H9 (cell line): ENCODE data around the gene HS3ST3B1. TPM values are rescaled to one million over a fixed set of nuclear protein-coding genes. Genes with fewer than 3 reads are reported as not detected.

Experiments used
- DNase-seq: peaks from one replicate; pipeline ENCODE4 v3.0.0-alpha.2; 2017
- H2AFZ ChIP-seq: one replicate; pipeline ENCODE4 v1.6.1; 2013; ENCODE audit warnings: mild to moderate bottlenecking, low read length, control low read depth, moderate library complexity
- H2AK5ac ChIP-seq: 2 replicates; pipeline ENCODE4 v1.6.1; 2013; ENCODE audit warnings: low read length, control low read depth, mixed read lengths; ENCODE audit not compliant: insufficient read length
- H2BK120ac ChIP-seq: one replicate; pipeline ENCODE4 v1.6.1; 2013; ENCODE audit warnings: low read depth, mild to moderate bottlenecking, low read length, control low read depth, inconsistent platforms; ENCODE audit not compliant: poor library complexity, severe bottlenecking
- H2BK12ac ChIP-seq: 2 replicates; pipeline ENCODE4 v1.6.1; 2013; ENCODE audit warnings: low read length, control low read depth, mixed read lengths, low read depth; ENCODE audit not compliant: insufficient read length
- H2BK15ac ChIP-seq: 2 replicates; pipeline ENCODE4 v1.6.1; 2013; ENCODE audit warnings: low read depth, low read length, control low read depth
- H2BK20ac ChIP-seq: one replicate; pipeline ENCODE4 v1.6.1; 2013; ENCODE audit warnings: low read depth, mild to moderate bottlenecking, low read length, control low read depth, inconsistent platforms; ENCODE audit not compliant: poor library complexity, severe bottlenecking
- H2BK5ac ChIP-seq: 2 replicates; pipeline ENCODE4 v1.6.1; 2013; ENCODE audit warnings: low read length, control low read depth, mixed read lengths; ENCODE audit not compliant: insufficient read length
- H3K14ac ChIP-seq: 2 replicates; pipeline ENCODE4 v1.6.1; 2013; ENCODE audit warnings: low read length, control low read depth; ENCODE audit not compliant: insufficient read depth
- H3K18ac ChIP-seq: 2 replicates; pipeline ENCODE4 v1.6.1; 2013; ENCODE audit warnings: low read depth, mild to moderate bottlenecking, mixed read lengths, low read length, control low read depth; ENCODE audit not compliant: insufficient read length
- H3K23ac ChIP-seq: 2 replicates; pipeline ENCODE4 v1.6.1; 2013; ENCODE audit warnings: low read length, control low read depth, mixed read lengths, low read depth; ENCODE audit not compliant: insufficient read length
- H3K23me2 ChIP-seq: 2 replicates; pipeline ENCODE4 v1.6.1; 2013; ENCODE audit warnings: low read depth, mild to moderate bottlenecking, mixed read lengths, low read length, control low read depth; ENCODE audit not compliant: insufficient read length, poor library complexity, severe bottlenecking
- H3K27ac ChIP-seq: 2 replicates; pipeline ENCODE4 v1.5.1; 2013; ENCODE audit warnings: low read length, control low read depth, mixed read lengths, low read depth; ENCODE audit not compliant: insufficient read length
- H3K27me3 ChIP-seq: 2 replicates; pipeline ENCODE4 v1.6.1; 2013; ENCODE audit warnings: low read length, control low read depth, inconsistent platforms; ENCODE audit not compliant: insufficient read depth
- H3K4ac ChIP-seq: 2 replicates; pipeline ENCODE4 v1.6.1; 2013; ENCODE audit warnings: low read depth, mild to moderate bottlenecking, control low read depth, inconsistent platforms, low read length, moderate library complexity
- H3K4me1 ChIP-seq: 2 replicates; pipeline ENCODE4 v1.6.1; 2013; ENCODE audit warnings: low read length, control low read depth, inconsistent platforms; ENCODE audit not compliant: insufficient read depth
- H3K4me2 ChIP-seq: 2 replicates; pipeline ENCODE4 v1.6.1; 2013; ENCODE audit warnings: low read length, control low read depth, mixed read lengths; ENCODE audit not compliant: insufficient read length, insufficient read depth
- H3K56ac ChIP-seq: 2 replicates; pipeline ENCODE4 v1.6.1; 2013; ENCODE audit warnings: low read depth, mild to moderate bottlenecking, mixed read lengths, low read length, control low read depth; ENCODE audit not compliant: insufficient read length
- H3K79me1 ChIP-seq: 2 replicates; pipeline ENCODE4 v1.6.1; 2013; ENCODE audit warnings: low read depth, mild to moderate bottlenecking, moderate library complexity, low read length, control low read depth, inconsistent platforms; ENCODE audit not compliant: insufficient read depth, poor library complexity, severe bottlenecking
- H3K79me2 ChIP-seq: 2 replicates; pipeline ENCODE4 v1.6.1; 2013; ENCODE audit warnings: low read length, control low read depth, inconsistent platforms; ENCODE audit not compliant: insufficient read depth
- H3K9ac ChIP-seq: 2 replicates; pipeline ENCODE4 v1.6.1; 2013; ENCODE audit warnings: low read length, control low read depth, mixed read lengths; ENCODE audit not compliant: insufficient read length; ENCODE audit errors: extremely low read depth
- H3K9me3 ChIP-seq: one replicate; pipeline ENCODE4 v1.6.1; 2013; ENCODE audit warnings: low read depth, low read length, inconsistent platforms; ENCODE audit not compliant: control insufficient read depth
- H3T11ph ChIP-seq: one replicate; pipeline ENCODE4 v1.6.1; 2013; ENCODE audit warnings: mild to moderate bottlenecking, low read length, control low read depth, inconsistent platforms
- H4K20me1 ChIP-seq: one replicate; pipeline ENCODE4 v1.6.1; 2013; ENCODE audit not compliant: control insufficient read depth, insufficient read length, insufficient read depth
- H4K5ac ChIP-seq: 2 replicates; pipeline ENCODE4 v1.6.1; 2013; ENCODE audit warnings: low read depth, mild to moderate bottlenecking, mixed read lengths, low read length, control low read depth; ENCODE audit not compliant: insufficient read length
- H4K8ac ChIP-seq: replicated peaks from 2 replicates; pipeline ENCODE4 v1.6.1; 2013; ENCODE audit warnings: low read length, control low read depth, mixed read lengths, low read depth; ENCODE audit not compliant: insufficient read length
- H4K91ac ChIP-seq: 2 replicates; pipeline ENCODE4 v1.6.1; 2013; ENCODE audit warnings: low read depth, mild to moderate bottlenecking, moderate library complexity, mixed read lengths, low read length, control low read depth; ENCODE audit not compliant: insufficient read length
- H3K27ac Mint-ChIP-seq, 3 experiments: 2 replicates in 2 of 3; 3 replicates in 1 of 3; pipeline ENCODE4 v1.8.0; 2020 to 2021; ENCODE audit warnings: mixed read lengths in 3 of 3, mild to moderate bottlenecking in 1 of 3, moderate library complexity in 1 of 3
- H3K27me3 Mint-ChIP-seq: 2 replicates; pipeline ENCODE4 v1.8.0; 2021; ENCODE audit warnings: low read depth, mild to moderate bottlenecking, moderate library complexity, mixed read lengths
- H3K36me3 Mint-ChIP-seq, 3 experiments: 2 replicates in 2 of 3; 3 replicates in 1 of 3; pipeline ENCODE4 v1.8.0; 2020 to 2021; ENCODE audit warnings: low read depth in 3 of 3, mixed read lengths in 3 of 3; ENCODE audit not compliant: insufficient read depth in 1 of 3
- H3K4me1 Mint-ChIP-seq, 2 experiments: 2 replicates each; pipeline ENCODE4 v1.8.0; 2020; ENCODE audit warnings: mixed read lengths in 2 of 2
- H3K4me3 Mint-ChIP-seq, 2 experiments: 2 replicates in 1 of 2; 3 replicates in 1 of 2; pipeline ENCODE4 v1.8.0; 2020 to 2021; ENCODE audit warnings: mild to moderate bottlenecking in 2 of 2, mixed read lengths in 2 of 2, moderate library complexity in 1 of 2
- H3K9me3 Mint-ChIP-seq, 2 experiments: 2 replicates in 1 of 2; 3 replicates in 1 of 2; pipeline ENCODE4 v1.8.0; 2020; ENCODE audit warnings: mild to moderate bottlenecking in 2 of 2, mixed read lengths in 2 of 2, moderate library complexity in 1 of 2
- CTCF ChIP-seq: fragments of 200-600 bp; sonication (generic); conservative IDR thresholded peaks from 3 replicates; pipeline ENCODE4 v1.8.0; 2021; ENCODE audit warnings: antibody characterized with exemption, mild to moderate bottlenecking
- WGBS: extraction: QIAGEN DNeasy Blood & Tissue Kit; methylation state at CpG from one replicate; pipeline ENCODE4 v1.1.7; 2013; ENCODE audit warnings: missing lambda C conversion rate, low lambda C conversion rate, mixed read lengths; ENCODE audit not compliant: insufficient read length; ENCODE audit errors: extremely low coverage; 5-methylcytosine and 5-hydroxymethylcytosine counted together
- total RNA-seq: library from RNA; stranded (reverse); gene quantifications from 2 replicates; pipeline ENCODE4 v1.2.1, GENCODE V29; 2021

Gene HS3ST3B1
- total RNA-seq, 1 experiment from 2014 or later, result 2.8 TPM

GRCh38 chr17:14374268-14374667 is 73.4 kb downstream of the HS3ST3B1 start:
- H3K23me2 ChIP-seq, result no peaks in the 10 kb centered on the region
- H2BK20ac ChIP-seq, result no peak overlapping the region
- no peak overlapping the region for H3K4ac ChIP-seq
- H4K91ac ChIP-seq, result no peak overlapping the region
- H3K18ac ChIP-seq, result no peak overlapping the region
- H4K5ac ChIP-seq, result no peak overlapping the region
- H4K20me1 ChIP-seq, result no peaks in the 10 kb centered on the region
- H2AK5ac ChIP-seq, result no peak overlapping the region
- H2BK15ac ChIP-seq, result no peak overlapping the region
- no peak overlapping the region for H3K23ac ChIP-seq
- no peak overlapping the region for H3K4me2 ChIP-seq
- no peak overlapping the region for H4K8ac ChIP-seq
- no peak overlapping the region for H2BK12ac ChIP-seq
- no peaks in the 10 kb centered on the region for H3K27me3 ChIP-seq
- H3K27ac ChIP-seq, result no peak overlapping the region
- H3K27me3 Mint-ChIP-seq, result no peaks in the 10 kb centered on the region
- no peak overlapping the region for H3K27ac Mint-ChIP-seq
- no peaks in the 10 kb centered on the region for H3K9me3 ChIP-seq
- no peak overlapping the region for H2BK120ac ChIP-seq
- no peak overlapping the region for H3T11ph ChIP-seq
- H3K14ac ChIP-seq, result no peak overlapping the region
- H3K4me1 ChIP-seq, result no peaks in the 10 kb centered on the region
- no peaks in the 10 kb centered on the region; a peak in 1 of 5 replicates for H3K9me3 Mint-ChIP-seq
- no peak overlapping the region for H3K56ac ChIP-seq
- H3K4me1 Mint-ChIP-seq, result peaks cover 6 to 8% of the 10 kb centered on the region in 2 experiments
- no peak overlapping the region for H3K9ac ChIP-seq
- no peak for TF ChIP-seq CTCF
- H2AFZ ChIP-seq, result no peak overlapping the region
- no peaks in the 10 kb centered on the region for H3K36me3 Mint-ChIP-seq
- no peaks in the 10 kb centered on the region for H3K79me2 ChIP-seq
- no peak for DNase-seq
- no peak overlapping the region for H3K4me3 Mint-ChIP-seq
- H3K79me1 ChIP-seq, result no peaks in the 10 kb centered on the region
- H2BK5ac ChIP-seq, result no peak overlapping the region
- no CpG with 5 or more reads among the region's 1 CpG for WGBS
